Measurements from ENCODE around the gene UBQLN1. TPM values are rescaled to one million over a fixed set of nuclear protein-coding genes. Genes with fewer than 3 reads are reported as not detected.
A peak's percentile ranks its signal among the peaks of the same experiment; 100 is the strongest.
"Not testable (repeated sequence)": the region's sequence is repeated elsewhere in the genome, so short reads cannot be mapped to it uniquely, and the experiment has no call there.

UBQLN1 gene
- total RNA-seq, 1 experiment from 2014 or later, result 75.7 TPM

DNA sequence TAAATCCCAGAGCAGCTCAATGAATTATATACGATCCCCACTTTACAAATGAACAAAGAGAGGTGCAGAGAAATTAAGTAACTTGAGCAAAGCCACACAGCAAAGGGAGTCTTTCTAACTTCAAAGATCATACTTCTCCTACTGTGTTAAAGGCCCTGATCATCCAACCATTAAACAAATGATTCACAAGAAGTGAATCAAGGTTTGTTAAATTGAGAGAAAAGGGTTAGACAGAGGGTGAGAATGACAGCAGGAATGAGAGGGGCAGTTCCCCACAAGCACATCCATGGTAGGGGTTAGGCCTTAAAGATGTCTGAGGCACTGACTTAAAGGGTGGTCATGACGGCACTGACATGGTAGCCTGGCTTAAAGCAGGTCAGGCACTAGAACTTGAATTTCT is 74.1 kb downstream of the UBQLN1 start:
- DNase-seq (ENCODE audit: low read depth), result no peak

DNA sequence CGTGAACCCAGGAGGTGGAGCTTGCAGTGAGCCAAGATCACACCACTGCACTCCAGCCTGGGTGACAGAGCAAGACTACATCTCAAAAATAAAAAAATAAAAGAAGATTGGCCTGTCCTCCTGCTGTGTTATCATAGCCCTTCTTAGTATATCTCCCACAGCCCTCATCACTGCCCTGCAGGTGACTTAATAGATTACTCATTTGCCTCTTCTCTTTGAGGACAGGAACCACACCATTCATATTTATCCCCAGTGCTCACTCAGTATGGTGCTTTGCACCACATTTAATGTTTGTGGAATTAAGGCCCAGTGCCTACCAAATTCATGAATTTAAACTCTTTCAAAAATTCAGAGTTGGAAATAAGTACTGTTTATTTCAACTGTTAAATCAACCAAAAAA is 74.5 kb downstream of the UBQLN1 start:
- no peak for DNase-seq (ENCODE audit: low read depth)

DNA sequence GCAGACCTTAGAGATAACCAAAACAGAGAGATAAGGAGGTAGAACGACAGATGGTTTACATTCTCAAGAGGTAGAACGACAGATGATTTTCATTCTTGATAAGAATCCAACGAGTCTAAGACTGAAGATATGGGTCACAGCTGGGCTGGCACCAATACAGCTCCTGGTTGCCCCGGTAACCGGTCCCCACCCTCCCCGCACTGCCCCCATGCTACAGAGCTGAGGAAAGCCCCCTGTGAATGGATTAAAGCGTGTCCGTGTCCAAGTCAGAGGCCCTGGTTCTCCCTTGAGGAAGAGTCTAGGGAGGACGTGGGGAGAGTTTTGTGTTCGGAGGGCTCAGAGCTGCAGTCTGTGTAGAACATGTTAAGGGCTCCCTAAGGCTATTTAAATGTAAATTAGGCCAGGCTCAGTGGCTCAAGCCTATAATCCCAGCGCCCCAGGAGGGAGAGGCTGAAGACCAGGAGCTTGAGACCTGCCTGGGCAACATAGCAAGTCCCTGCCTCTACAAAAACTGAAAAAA is 76.8 kb downstream of the UBQLN1 start:
- DNase-seq (ENCODE audit: low read depth), result no peak

DNA sequence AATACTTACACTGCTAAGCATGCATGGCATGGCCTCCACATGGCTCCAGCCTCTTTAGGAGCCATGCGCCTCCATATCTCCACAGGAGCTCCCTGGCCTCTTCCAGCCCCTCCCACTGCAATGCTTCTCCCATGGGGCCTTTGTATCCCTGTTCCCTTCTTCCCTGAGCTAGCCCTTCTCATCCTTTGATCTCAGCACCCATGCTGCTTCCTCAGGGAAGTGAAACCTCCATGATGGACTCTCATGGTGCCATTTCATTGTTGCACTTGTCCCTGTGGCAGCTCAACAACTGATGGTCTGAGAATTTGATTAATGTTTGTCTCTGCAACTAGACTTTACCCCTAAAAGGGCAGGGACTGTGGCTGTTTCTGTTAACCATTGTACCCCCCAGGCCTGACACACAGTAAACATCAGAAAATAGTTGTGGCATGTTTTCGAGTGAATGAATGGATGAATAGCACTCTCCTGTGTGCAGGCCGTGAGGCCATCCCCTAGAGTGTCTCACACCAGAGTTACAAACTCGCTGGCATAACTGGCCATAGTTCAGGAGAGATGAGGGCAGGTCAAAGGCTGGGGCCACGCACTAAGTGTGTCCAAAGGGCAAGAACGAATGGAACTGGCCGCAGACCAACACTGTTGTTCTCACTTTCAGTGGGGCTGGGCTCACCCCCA is 78.2 kb downstream of the UBQLN1 start:
- no peak for DNase-seq (ENCODE audit: low read depth)

DNA sequence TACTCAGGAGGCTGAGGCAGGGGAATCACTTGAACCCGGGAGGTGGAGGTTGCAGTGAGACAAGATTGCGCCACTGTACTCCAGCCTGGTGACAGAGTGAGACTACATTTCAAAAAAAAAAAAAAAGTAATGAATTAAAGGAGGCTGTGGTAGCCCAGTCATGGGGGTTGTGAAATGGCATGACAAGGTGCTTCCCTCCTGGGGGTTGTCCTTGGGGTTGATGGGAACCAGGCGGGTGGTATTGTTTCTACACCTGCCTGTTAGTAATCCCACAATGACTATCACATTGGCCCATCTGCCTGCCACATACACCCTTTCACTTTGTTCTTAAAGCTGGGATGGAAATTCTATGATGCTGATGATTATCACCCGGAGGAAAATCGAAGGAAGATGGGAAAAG is 79.2 kb downstream of the UBQLN1 start:
- no peak for DNase-seq (ENCODE audit: low read depth)

DNA sequence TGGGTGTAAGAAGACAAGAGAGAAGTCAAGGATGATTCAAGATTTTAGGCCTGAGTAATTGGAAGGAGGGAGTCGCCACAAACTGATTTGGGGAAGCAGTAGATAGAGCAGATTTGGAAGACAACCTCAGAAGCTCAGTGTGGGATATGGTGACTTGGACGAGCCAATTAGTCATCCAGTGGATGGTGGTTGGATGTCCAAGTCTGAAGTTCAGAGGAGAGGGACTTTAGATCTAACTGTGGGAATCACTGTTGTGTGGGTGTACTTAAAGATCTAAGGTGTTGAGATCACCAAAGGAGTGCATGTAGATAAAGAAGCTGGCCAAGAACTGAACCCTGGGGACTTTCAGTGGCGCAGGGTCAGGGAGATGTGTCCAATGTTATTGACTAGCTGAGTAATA is 82.6 kb downstream of the UBQLN1 start:
- DNase-seq (ENCODE audit: low read depth), result no peak

DNA sequence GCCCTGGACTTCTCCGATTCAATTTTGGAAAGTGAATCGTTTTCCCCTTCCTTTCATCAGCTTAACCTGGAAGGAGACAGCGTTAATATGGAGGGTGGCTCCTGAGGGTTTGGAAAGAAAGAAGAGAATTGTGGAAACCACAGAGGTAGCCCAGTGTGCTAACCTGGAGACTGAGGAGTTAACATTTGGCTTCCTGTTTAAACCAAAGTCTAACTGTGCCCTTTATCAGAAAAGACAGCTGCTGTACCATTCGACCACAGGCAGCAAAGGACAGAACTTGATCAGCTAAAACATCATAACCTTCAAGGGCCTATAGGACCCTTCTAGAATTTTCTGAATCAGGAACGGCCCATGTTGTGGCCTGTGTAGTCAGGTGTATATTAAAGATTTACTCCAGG is 84.1 kb downstream of the UBQLN1 start:
- no peak for DNase-seq (ENCODE audit: low read depth)

DNA sequence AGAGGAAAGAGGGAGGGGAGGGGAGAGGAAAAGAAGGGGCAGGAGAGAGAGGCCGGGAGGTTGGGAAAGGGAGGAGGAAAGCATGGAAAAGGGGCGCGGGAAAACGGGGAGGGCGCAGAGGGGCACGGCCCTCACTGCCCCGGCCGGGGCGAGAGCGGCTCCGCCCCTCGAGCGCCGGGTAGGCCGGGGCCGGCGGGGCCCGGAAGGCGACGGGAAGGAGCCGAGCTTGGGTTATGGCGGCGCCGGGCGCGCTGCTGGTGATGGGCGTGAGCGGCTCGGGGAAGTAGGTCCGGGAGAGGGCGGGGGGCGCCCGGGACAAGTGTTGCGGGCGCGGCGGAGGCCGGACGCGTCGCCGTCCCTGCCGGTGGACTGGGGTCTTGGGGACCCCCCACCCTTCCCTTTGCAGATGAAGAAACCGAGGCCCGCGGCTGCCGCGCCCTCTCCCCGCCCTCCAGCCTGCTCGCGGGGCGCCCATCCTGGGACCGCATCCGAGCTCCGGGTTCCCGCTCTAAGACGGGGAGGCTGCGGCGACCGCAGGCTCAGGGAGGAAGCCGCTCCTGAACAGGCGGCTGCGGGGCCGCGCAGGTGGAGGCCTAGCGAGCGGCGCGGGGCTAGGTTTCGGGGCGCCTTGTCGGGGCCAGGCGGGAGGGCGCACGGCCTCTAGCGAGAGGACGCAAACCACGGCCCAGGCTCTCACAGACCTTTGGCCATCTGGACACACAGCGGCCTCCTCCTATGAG is 84.6 kb downstream of the UBQLN1 start, which contains the start of gene IDNK:
TSS of gene IDNK (plus strand) at position 205 of the 740 bp plus-strand sequence. CDS start at position 234, 29 bp downstream.
- DNase-seq (ENCODE audit: low read depth), result peak; percentile 53

DNA sequence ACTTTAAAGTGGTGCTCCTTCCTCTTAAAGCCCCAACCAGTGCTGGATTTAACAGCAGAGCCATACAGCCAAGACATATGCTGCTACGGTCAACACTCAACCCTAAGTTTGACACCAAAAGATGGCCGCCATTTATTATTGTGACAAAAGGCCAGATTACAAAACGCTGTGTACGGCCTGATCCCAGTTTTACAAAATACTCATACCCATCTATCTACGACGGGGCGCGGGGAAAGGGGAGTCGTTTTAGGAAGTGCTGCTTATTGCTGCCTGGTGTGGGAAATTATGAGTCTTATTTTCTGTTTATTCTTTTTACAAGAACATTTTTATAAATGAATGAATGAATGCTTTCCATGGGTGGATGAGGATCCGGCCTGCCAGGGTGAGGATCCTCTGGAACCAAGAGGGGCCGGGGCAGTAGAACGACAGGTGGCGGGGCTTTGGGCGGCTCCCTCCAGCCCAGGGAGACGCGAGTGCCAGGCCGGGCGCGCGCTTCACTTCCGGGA is 85.3 kb downstream of the UBQLN1 start:
- no peak for DNase-seq (ENCODE audit: low read depth)

DNA sequence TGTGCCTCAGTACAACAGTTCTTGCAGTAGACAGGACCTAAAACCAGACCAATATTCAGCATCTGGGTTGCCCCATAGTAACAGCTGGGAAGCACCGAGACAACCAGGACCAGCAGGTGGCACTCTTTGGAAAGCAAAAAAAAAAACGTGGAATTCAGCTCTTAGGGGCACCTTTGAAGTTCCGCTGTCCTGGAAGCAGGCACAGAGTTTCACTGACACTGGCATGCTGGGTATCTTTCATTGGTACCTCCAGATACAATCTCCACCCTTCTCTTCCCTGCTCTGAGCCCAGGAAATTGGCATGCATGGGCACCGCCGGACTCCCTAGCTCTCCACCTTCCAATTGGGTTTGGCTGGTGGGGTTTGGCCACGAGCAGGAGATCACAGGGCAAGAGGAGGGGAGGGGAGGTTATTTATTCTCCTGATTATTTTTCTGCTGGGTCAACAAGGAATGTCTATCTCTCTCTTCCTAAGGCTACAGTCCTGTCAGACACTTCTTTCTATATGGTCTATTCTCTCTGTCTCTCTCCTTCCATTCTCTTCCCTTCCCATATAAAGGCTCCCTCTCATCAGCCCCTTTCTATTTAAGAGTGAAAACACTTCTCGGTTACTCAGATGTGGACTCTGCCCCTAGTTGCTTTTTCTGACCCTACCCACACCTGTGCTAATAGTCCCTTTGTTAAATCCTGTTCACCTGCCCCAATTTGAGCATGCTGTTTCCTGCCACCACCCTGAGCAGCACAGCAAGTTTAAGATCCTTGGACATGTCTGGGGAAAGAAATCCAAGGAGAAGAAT is 86.7 kb downstream of the UBQLN1 start:
- DNase-seq (ENCODE audit: low read depth), result peak; percentile 52

DNA sequence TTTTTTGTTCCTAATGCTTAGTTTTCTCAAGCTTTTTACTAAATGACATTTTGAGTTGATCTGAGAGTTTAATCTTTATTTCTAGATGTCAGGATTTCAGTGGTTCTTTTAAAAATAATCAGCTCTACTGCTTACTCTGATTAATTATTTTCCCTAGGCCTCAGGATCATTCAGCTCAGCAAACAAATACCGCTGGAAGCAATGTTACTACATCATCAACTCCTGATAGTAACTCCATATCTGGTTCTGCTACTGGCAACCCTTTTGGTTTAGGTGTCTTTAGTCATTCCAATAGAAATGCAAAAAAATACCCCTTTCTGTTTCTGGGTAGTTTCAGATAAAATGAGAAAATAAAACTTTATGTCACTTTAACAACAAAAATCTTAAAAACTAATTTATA is 90.5 kb downstream of the UBQLN1 start:
- no peak for DNase-seq (ENCODE audit: low read depth)

DNA sequence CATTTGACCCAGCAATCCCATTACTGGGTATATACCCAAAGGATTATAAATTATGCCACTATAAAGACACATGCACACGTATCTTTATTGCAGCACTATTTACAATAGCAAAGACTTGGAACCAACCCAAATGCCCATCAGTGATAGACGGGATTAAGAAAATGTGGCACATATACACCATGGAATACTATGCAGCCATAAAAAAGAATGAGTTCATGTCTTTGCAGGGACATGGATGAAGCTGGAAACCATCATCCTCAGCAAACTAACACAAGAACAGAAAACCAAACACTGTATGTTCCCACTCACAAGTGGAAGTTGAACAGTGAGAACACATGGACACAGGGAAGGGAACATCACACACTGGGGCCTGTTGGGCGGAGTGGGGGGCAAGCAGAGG is 94.5 kb downstream of the UBQLN1 start:
- not testable (repeated sequence) for DNase-seq (ENCODE audit: low read depth)

Other genes starting within 250 kb of the UBQLN1 start
- 0.10 and 0.36 TPM in 2 replicates for gene FRMD3, start 169.6 kb downstream of the UBQLN1 start, total RNA-seq (2014; rRNA removed; shearing (Covaris generic))
- gene IDNK, start 84.8 kb downstream of the UBQLN1 start, total RNA-seq (2014; rRNA removed; shearing (Covaris generic)), result 1.6 and 2.5 TPM in 2 replicates
- gene GKAP1, start 109.8 kb upstream of the UBQLN1 start, total RNA-seq (2014; rRNA removed; shearing (Covaris generic)), result 0.29 and 0.72 TPM in 2 replicates
- 0.10 TPM in 1 of 2 replicates, not detected in the other for gene KIF27, start 213.5 kb upstream of the UBQLN1 start, total RNA-seq (2014; rRNA removed; shearing (Covaris generic))

Measured in RPMI7951 (cell line).